Gastroesophageal sphincter (tissue), 4 donors: Measurements from ENCODE around the gene USHBP1. TPM values are rescaled to one million over a fixed set of nuclear protein-coding genes. Genes with fewer than 3 reads are reported as not detected.

Experiments used
- ATAC-seq: fragments of 150-250 bp; one replicate; pipeline ENCODE4 v1.9.1; 2016; ENCODE audit warnings: mild to moderate bottlenecking, moderate library complexity
- H3K27ac ChIP-seq, 4 donors: fragments of 200-600 bp; sonication (generic) in 3 of 4; 1 replicate in 3 of 4; 2 replicates in 1 of 4; pipeline ENCODE4 v1.5.1; 2016 to 2019
- H3K27me3 ChIP-seq: fragments of 200-600 bp; sonication (generic); one replicate; pipeline ENCODE4 v1.5.1; 2019
- H3K36me3 ChIP-seq, 2 donors: fragments of 200-600 bp; sonication (generic); one replicate each; pipeline ENCODE4 v1.5.1; 2019; ENCODE audit warnings: control low read depth in 1 of 2
- H3K4me1 ChIP-seq, 3 donors: fragments of 200-600 bp; sonication (generic); 1 replicate in 2 of 3; 2 replicates in 1 of 3; pipeline ENCODE4 v1.5.1; 2016 to 2019; ENCODE audit warnings: control low read depth in 2 of 3
- H3K4me3 ChIP-seq, 2 donors: fragments of 200-600 bp; sonication (generic); one replicate each; pipeline ENCODE4 v1.5.1; 2019; ENCODE audit warnings: mild to moderate bottlenecking in 1 of 2, moderate library complexity in 1 of 2
- H3K9me3 ChIP-seq, 3 donors: fragments of 200-600 bp; sonication (generic); one replicate each; pipeline ENCODE4 v1.5.1; 2017 to 2019; ENCODE audit warnings: control low read depth in 2 of 3
- EP300 ChIP-seq: sonication (generic); formaldehyde crosslinking; IDR thresholded peaks from one replicate; pipeline ENCODE4 v1.6.1; 2017; ENCODE audit warnings: antibody characterized with exemption, mild to moderate bottlenecking
- POLR2A ChIP-seq, 2 donors: fragments of 450-650 bp; IDR thresholded peaks; one replicate each; pipeline ENCODE4 v1.6.1; 2017; ENCODE audit warnings: antibody characterized with exemption in 2 of 2, mild to moderate bottlenecking in 2 of 2, moderate library complexity in 1 of 2
- POLR2AphosphoS5 ChIP-seq: sonication (generic); formaldehyde crosslinking; IDR thresholded peaks from one replicate; pipeline ENCODE4 v1.6.1; 2017; ENCODE audit warnings: antibody characterized with exemption
- WGBS, 2 donors: methylation state at CpG; one replicate each; pipeline ENCODE4 v1.1.5; 2018; ENCODE audit warnings: low coverage in 1 of 2; 5-methylcytosine and 5-hydroxymethylcytosine counted together
- total RNA-seq, 4 donors: library from RNA; depleted of rRNA; stranded (reverse); fragments of >200 nt; gene quantifications; one replicate each; pipeline ENCODE4 v1.1.0, GENCODE V29; 2016
- TF ChIP-seq, protein P1 (sequence below), 4 experiments: fragments of 200-600 bp in 2 of 4; fragments of 450-650 bp in 2 of 4; sonication (generic) in 1 of 4; IDR thresholded peaks; one replicate each; pipeline ENCODE4 v1.5.1; 2017 to 2019; ENCODE audit warnings: antibody characterized with exemption in 4 of 4, mild to moderate bottlenecking in 2 of 4, moderate library complexity in 2 of 4

The USHBP1 gene
- total RNA-seq, 4 donors from 2014 or later = 4.6 to 9.6 (median 5.1) TPM

DNA sequence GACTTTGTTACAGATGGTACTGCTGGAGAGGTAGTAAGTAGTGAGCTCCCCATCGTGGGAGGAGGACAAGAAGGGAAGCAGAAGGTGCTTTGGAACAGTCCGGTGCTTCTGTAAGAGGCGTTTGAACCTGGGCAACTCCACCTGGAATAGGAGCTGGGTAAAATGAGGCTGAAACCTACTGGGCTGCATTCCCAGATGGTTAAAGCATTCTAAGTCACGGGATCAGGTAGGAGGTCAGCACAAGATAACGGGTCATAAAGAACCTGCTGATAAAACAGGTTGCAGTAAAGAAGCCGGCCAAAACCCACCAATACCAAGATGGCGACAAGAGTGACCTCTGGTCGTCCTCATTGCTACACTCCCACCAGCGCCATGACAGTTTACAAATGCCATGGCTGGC lies 22.2 kb upstream of the USHBP1 start:
- H3K9me3 ChIP-seq = no peaks in the 10 kb centered on the region
- no peaks in the 10 kb centered on the region for H3K36me3 ChIP-seq
- no peak overlapping the region for H3K4me3 ChIP-seq
- H3K4me1 ChIP-seq = peaks cover 0 to 20% (median 11%) of the 10 kb centered on the region in 3 donors
- no peak overlapping the region for H3K27ac ChIP-seq
- TF ChIP-seq POLR2A (IDR thresholded peaks at IDR 0.05) = no peak
- no peak for TF ChIP-seq EP300
- TF ChIP-seq, protein P1, sequence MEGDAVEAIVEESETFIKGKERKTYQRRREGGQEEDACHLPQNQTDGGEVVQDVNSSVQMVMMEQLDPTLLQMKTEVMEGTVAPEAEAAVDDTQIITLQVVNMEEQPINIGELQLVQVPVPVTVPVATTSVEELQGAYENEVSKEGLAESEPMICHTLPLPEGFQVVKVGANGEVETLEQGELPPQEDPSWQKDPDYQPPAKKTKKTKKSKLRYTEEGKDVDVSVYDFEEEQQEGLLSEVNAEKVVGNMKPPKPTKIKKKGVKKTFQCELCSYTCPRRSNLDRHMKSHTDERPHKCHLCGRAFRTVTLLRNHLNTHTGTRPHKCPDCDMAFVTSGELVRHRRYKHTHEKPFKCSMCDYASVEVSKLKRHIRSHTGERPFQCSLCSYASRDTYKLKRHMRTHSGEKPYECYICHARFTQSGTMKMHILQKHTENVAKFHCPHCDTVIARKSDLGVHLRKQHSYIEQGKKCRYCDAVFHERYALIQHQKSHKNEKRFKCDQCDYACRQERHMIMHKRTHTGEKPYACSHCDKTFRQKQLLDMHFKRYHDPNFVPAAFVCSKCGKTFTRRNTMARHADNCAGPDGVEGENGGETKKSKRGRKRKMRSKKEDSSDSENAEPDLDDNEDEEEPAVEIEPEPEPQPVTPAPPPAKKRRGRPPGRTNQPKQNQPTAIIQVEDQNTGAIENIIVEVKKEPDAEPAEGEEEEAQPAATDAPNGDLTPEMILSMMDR (IDR thresholded peaks at IDR 0.05) = no peak
- no peak for TF ChIP-seq POLR2AphosphoS5
- peaks cover 17% of the 10 kb centered on the region for H3K27me3 ChIP-seq
- no peak for ATAC-seq
- WGBS, 2 donors = 85% methylated on average over 7 of the region's 9 CpGs; no CpG with 5 or more reads in 1 of the 2 donors

DNA sequence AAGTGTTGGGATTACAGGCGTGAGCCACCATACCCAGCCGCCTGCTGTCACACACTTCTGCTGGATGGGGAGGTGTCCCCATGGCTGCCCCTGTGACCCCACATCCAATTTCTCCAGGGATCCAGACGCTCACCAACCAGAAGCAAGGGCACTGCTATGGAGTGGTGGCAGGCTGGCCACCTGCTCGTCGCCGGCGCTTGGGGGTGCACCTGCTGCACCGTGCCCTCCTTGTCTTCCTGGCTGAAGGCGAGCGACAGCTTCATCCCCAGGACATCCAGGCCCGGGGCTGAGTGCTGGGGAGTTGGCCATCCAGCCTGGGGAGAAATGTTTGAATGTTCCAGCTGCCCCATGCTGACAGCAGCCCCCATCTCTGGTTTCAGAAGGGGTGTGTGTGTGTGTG lies 21.7 kb upstream of the USHBP1 start:
- peaks cover 21% of the 10 kb centered on the region for H3K27me3 ChIP-seq
- H3K4me1 ChIP-seq = peaks cover 0 to 25% (median 16%) of the 10 kb centered on the region in 3 donors
- no peak overlapping the region for H3K27ac ChIP-seq
- 75% methylated on average over 2 of the region's 11 CpGs; no CpG with 5 or more reads in 1 of the 2 donors for WGBS, 2 donors
- H3K4me3 ChIP-seq = no peak overlapping the region
- H3K9me3 ChIP-seq = no peaks in the 10 kb centered on the region
- TF ChIP-seq POLR2AphosphoS5 (no peak), EP300 (no peak), POLR2A (IDR thresholded peaks at IDR 0.05) (no peak)
- TF ChIP-seq, protein P1 (IDR thresholded peaks at IDR 0.05) = no peak
- no peaks in the 10 kb centered on the region for H3K36me3 ChIP-seq
- ATAC-seq = no peak

DNA sequence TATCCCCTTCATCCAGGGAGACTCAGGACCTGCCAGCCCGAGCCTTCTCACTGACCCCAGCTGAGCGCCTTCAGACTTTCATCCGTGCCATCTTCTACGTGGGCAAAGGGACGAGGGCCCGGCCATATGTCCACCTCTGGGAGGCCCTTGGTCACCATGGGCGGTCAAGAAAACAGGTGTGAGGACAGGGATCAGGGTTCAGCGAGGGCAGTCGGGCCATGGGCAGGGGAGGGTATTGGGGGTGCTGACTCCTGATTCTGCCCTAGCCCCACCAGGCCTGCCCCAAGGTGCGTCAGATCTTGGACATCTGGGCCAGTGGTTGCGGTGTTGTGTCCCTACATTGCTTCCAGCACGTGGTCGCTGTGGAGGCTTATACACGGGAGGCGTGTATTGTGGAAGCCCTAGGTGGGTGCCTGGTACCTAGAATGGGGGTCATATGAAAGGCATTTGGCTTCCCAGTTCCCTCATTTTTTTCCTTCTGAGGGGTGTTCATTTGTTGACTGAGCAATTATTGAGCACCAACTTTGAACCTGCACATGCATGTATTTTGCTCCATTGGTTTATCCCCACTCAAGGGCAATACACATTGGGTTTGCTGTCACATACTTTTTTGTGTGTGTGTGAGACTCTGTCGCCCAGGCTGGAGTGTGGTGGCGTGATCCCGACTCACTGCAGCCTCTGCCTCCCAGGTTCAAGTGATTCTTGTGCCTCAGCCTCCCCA lies 21.0 kb upstream of the USHBP1 start:
- peaks cover 26% of the 10 kb centered on the region for H3K27me3 ChIP-seq
- ATAC-seq = no peak
- 0 to 61% methylated on average over 1 to 3 of the region's 18 CpGs for WGBS, 2 donors

DNA sequence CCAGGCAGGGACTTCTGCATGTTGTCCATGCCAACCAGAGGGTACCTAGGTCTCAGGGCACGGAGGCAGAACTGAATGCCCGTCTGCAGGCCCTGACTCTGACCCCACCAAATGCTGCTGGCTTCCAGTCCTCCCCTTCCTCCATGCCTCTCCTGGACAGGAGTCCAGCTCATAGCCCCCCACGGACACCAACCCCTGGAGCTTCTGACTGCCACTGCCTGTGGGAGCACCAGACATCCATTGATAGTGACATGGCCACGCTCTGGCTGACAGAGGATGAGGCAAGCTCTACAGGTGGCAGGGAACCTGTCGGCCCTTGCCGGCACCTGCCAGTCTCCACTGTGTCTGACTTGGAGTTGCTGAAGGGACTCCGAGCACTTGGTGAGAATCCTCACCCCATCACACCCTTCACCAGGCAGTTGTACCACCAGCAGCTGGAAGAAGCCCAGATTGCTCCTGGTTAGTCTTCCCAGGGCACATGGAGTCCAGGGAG lies 19.0 kb upstream of the USHBP1 start:
- Histone ChIP-seq H3K27ac (no peak overlapping the region), H3K36me3 (peaks cover 0 to 13% of the 10 kb centered on the region in 2 donors), H3K4me3 (no peak overlapping the region), H3K4me1 (peaks cover 0 to 19% (median 17%) of the 10 kb centered on the region in 3 donors), H3K9me3 (no peaks in the 10 kb centered on the region), H3K27me3 (peaks cover 26% of the 10 kb centered on the region)
- WGBS, 2 donors = 82% methylated on average over 2 of the region's 7 CpGs; no CpG with 5 or more reads in 1 of the 2 donors
- TF ChIP-seq EP300 (no peak), POLR2A (IDR thresholded peaks at IDR 0.05) (no peak), POLR2AphosphoS5 (no peak)
- TF ChIP-seq, protein P1 (IDR thresholded peaks at IDR 0.05) = no peak
- ATAC-seq = no peak

More for the DNA sequence above, 21.0 kb upstream of the USHBP1 start:
- no peak for TF ChIP-seq POLR2AphosphoS5
- H3K4me3 ChIP-seq = no peak overlapping the region
- H3K27ac ChIP-seq = no peak overlapping the region
- H3K4me1 ChIP-seq = peaks cover 0 to 27% (median 17%) of the 10 kb centered on the region in 3 donors
- no peaks in the 10 kb centered on the region for H3K9me3 ChIP-seq
- no peaks in the 10 kb centered on the region for H3K36me3 ChIP-seq

DNA sequence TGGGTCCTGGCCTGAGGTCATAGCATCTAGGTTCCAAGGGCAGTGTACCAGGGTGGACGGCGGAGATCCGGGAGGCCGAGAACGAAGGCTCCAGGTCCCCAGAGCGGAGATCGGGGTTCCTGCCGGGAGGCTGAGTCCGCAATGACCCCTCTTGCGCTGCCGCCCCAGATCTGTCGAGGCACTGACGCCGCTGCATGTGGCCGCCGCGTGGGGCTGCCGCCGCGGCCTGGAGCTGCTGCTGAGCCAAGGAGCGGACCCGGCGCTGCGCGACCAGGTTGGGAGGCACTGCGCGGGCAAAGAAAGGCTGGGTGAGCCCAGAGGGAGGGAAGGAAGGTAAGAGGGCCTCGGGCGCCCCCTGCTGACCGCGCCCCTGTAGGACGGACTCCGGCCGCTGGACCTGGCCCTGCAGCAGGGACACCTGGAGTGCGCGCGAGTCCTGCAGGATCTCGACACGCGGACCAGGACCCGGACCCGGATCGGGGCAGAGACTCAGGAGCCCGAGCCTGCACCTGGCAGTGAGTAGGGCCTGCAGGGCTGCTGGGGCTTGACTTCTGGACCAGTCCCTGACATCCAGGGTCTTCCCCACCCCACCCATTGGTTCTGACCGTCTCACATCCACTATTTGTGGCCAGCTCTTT lies 18.1 kb upstream of the USHBP1 start:
- H3K4me3 ChIP-seq = peak overlapping the region; percentile 5 to 43
- ATAC-seq = peak; percentile 90

More for the DNA sequence above, 18.1 kb upstream of the USHBP1 start:
- Histone ChIP-seq H3K36me3 (peaks cover 0 to 23% of the 10 kb centered on the region in 2 donors), H3K27ac (no peak overlapping the region), H3K27me3 (peaks cover 26% of the 10 kb centered on the region), H3K4me1 (peaks cover 0 to 19% (median 17%) of the 10 kb centered on the region in 3 donors), H3K9me3 (no peaks in the 10 kb centered on the region)
- 10 to 13% methylated on average over 3 to 4 of the region's 45 CpGs for whole genome bisulfite sequencing, 2 donors
- TF ChIP-seq, protein P1 (IDR thresholded peaks at IDR 0.05) = peak in 3 of 4 experiments; percentile 89 to 96 (median 89)
- TF ChIP-seq POLR2A (IDR thresholded peaks at IDR 0.05) = no peak
